Sigmoid colon (tissue), 7 donors: Measurements from ENCODE around the gene ZC3HAV1. TPM values are rescaled to one million over a fixed set of nuclear protein-coding genes. Genes with fewer than 3 reads are reported as not detected.
"Not testable (repeated sequence)": the region's sequence is repeated elsewhere in the genome, so short reads cannot be mapped to it uniquely, and the experiment has no call there.

Experiments used
- DNase-seq: peaks from one replicate; pipeline ENCODE4 v3.0.0-alpha.2; 2019
- H3K27ac ChIP-seq, 4 donors: fragments of 200-600 bp; sonication (generic); one replicate each; pipeline ENCODE4 v1.5.1; 2016 to 2019; ENCODE audit warnings: mild to moderate bottlenecking in 1 of 4
- H3K27me3 ChIP-seq, 3 donors: fragments of 200-600 bp; sonication (generic); one replicate each; pipeline ENCODE4 v1.5.1; 2019; ENCODE audit warnings: mild to moderate bottlenecking in 1 of 3
- H3K36me3 ChIP-seq, 4 donors: fragments of 200-600 bp; sonication (generic); one replicate each; pipeline ENCODE4 v1.5.1; 2016 to 2019
- H3K4me1 ChIP-seq, 4 donors: fragments of 200-600 bp; sonication (generic); one replicate each; pipeline ENCODE4 v1.5.1; 2017 to 2019
- H3K4me3 ChIP-seq, 4 donors: fragments of 200-600 bp; sonication (generic); one replicate each; pipeline ENCODE4 v1.5.1; 2017 to 2019; ENCODE audit warnings: mild to moderate bottlenecking in 2 of 4, moderate library complexity in 1 of 4
- H3K9me3 ChIP-seq, 4 donors: fragments of 200-600 bp in 3 of 4; sonication (generic) in 3 of 4; one replicate each; pipeline versions ENCODE4 v1.5.1 to v1.6.1; 2013 to 2019
- CTCF ChIP-seq, 4 experiments: fragments of 450-650 bp in 3 of 4; fragments of 200-600 bp in 1 of 4; IDR thresholded peaks; one replicate each; pipeline ENCODE4 v1.5.1; 2016 to 2019; ENCODE audit warnings: antibody characterized with exemption in 4 of 4, mild to moderate bottlenecking in 3 of 4, moderate library complexity in 2 of 4
- EP300 ChIP-seq, 4 donors: sonication (generic); formaldehyde crosslinking; IDR thresholded peaks; one replicate each; pipeline ENCODE4 v1.6.1; 2017; ENCODE audit warnings: antibody characterized with exemption in 4 of 4
- POLR2A ChIP-seq, 2 donors: fragments of 450-650 bp; IDR thresholded peaks; one replicate each; pipeline ENCODE4 v1.6.1; 2016; ENCODE audit warnings: antibody characterized with exemption in 2 of 2, mild to moderate bottlenecking in 2 of 2, moderate library complexity in 2 of 2
- POLR2AphosphoS5 ChIP-seq, 4 donors: sonication (generic); formaldehyde crosslinking; IDR thresholded peaks; one replicate each; pipeline ENCODE4 v1.6.1; 2017; ENCODE audit warnings: antibody characterized with exemption in 4 of 4
- WGBS, 2 donors: extraction: QIAGEN DNeasy Blood & Tissue Kit; methylation state at CpG; one replicate each; pipeline ENCODE4 v1.1.7; 2013; 5-methylcytosine and 5-hydroxymethylcytosine counted together
- intact Hi-C: fragments of 100-400 bp; cut with DNase I; formaldehyde crosslinking; loops from one replicate; pipeline ENCODE4 v1.15.1; 2023
- polyA plus RNA-seq, 3 donors: library from polyadenylated mRNA; stranded (reverse); fragments of 200-250 nt; gene quantifications; one replicate each; pipeline ENCODE4 v1.2.3, GENCODE V29; 2013
- total RNA-seq, 4 donors: library from RNA; depleted of rRNA; stranded (reverse); fragments of >200 nt; gene quantifications; one replicate each; pipeline ENCODE4 v1.1.0, GENCODE V29; 2016
- donor health status: healthy with polysubstance abuse.
- donor health status: Bipolar disorder and iron deficiency.
- donor health status: healthy.

The ZC3HAV1 gene
- total and polyA plus RNA-seq, 7 donors: 4.2 to 29.1 (median 23.4) TPM

GRCh38 chr7:139133335-139134139 is 24.0 kb upstream of the ZC3HAV1 start:
- peak; percentile 91 for DNase-seq
- Histone ChIP-seq H3K9me3 (no peaks in the 10 kb centered on the region), H3K27me3 (no peaks in the 10 kb centered on the region), H3K4me3 (peak overlapping the region; percentile 35 to 60 (median 52)), H3K4me1 (peaks cover 0 to 17% (median 10%) of the 10 kb centered on the region in 4 donors), H3K36me3 (no peaks in the 10 kb centered on the region), H3K27ac (peak overlapping the region; percentile 51 to 76 (median 62))
- intact Hi-C loops: loop anchor here (2.0 kb wide), 2 partner anchors 25 to 97 kb away; partner anchors contain the start of genes UBN2 and ZC3HAV1
- TF ChIP-seq POLR2AphosphoS5 (IDR thresholded peaks at IDR 0.05) (peak in 3 of 4 donors; percentile 36 to 62 (median 61)), EP300 (IDR thresholded peaks at IDR 0.05) (no peak), CTCF (IDR thresholded peaks at IDR 0.05) (no peak), POLR2A (IDR thresholded peaks at IDR 0.05) (no peak)
- 2% methylated on average over 36 of the region's 36 CpGs for WGBS, 2 donors

- no peak for DNase-seq
- no peaks in the 10 kb centered on the region for H3K27me3 ChIP-seq
- peak overlapping the region; percentile 51 to 76 (median 62) for H3K27ac ChIP-seq
- no peaks in the 10 kb centered on the region for H3K36me3 ChIP-seq
- TF ChIP-seq EP300 (IDR thresholded peaks at IDR 0.05): no peak
- no peak for TF ChIP-seq POLR2AphosphoS5 (IDR thresholded peaks at IDR 0.05)
- TF ChIP-seq POLR2A (IDR thresholded peaks at IDR 0.05): no peak
- no peak for TF ChIP-seq CTCF (IDR thresholded peaks at IDR 0.05)
- WGBS, 2 donors: 60 to 63% methylated on average over 6 of the region's 6 CpGs
- peaks cover 0 to 17% (median 10%) of the 10 kb centered on the region in 4 donors for H3K4me1 ChIP-seq
- H3K9me3 ChIP-seq: no peaks in the 10 kb centered on the region
- intact Hi-C loops: loop anchor here (2.0 kb wide), 2 partner anchors 24 to 98 kb away; partner anchors contain the start of genes UBN2 and ZC3HAV1
- H3K4me3 ChIP-seq: peak overlapping the region; percentile 35 to 60 (median 52)
Observed at GRCh38 chr7:139132887-139133286, 23.4 kb upstream of the ZC3HAV1 start.

GRCh38 chr7:139131601-139132041 is 22.1 kb upstream of the ZC3HAV1 start:
- no peak for TF ChIP-seq POLR2A (IDR thresholded peaks at IDR 0.05)
- TF ChIP-seq POLR2AphosphoS5 (IDR thresholded peaks at IDR 0.05): no peak
- no peak for TF ChIP-seq EP300 (IDR thresholded peaks at IDR 0.05)
- TF ChIP-seq CTCF (IDR thresholded peaks at IDR 0.05): no peak
- H3K9me3 ChIP-seq: no peaks in the 10 kb centered on the region
- intact Hi-C loops: loop anchor here (2.0 kb wide), 2 partner anchors 23 to 99 kb away; partner anchors contain the start of genes UBN2 and ZC3HAV1
- H3K27ac ChIP-seq: no peak overlapping the region
- no peak overlapping the region for H3K4me3 ChIP-seq
- no peak for DNase-seq
- no peaks in the 10 kb centered on the region for H3K27me3 ChIP-seq
- WGBS, 2 donors: 68 to 93% methylated on average over 2 of the region's 2 CpGs
- H3K36me3 ChIP-seq: no peaks in the 10 kb centered on the region
- peaks cover 0 to 17% (median 10%) of the 10 kb centered on the region in 4 donors for H3K4me1 ChIP-seq

GRCh38 chr7:139129814-139130213 is 20.3 kb upstream of the ZC3HAV1 start:
- H3K36me3 ChIP-seq, H3K27ac ChIP-seq, intact Hi-C loops, H3K27me3 ChIP-seq, DNase-seq, H3K4me3 ChIP-seq, H3K9me3 ChIP-seq: not testable (repeated sequence)
- H3K4me1 ChIP-seq: peaks cover 0 to 17% (median 10%) of the 10 kb centered on the region in 4 donors
- 90 to 91% methylated on average over 2 of the region's 2 CpGs for whole genome bisulfite sequencing, 2 donors

GRCh38 chr7:139127648-139128047 is 18.1 kb upstream of the ZC3HAV1 start:
- H3K4me1 ChIP-seq: no peaks in the 10 kb centered on the region
- intact Hi-C loops: no loop called here
- no peak overlapping the region for H3K27ac ChIP-seq
- no peaks in the 10 kb centered on the region for H3K27me3 ChIP-seq
- H3K4me3 ChIP-seq: no peak overlapping the region
- no peaks in the 10 kb centered on the region for H3K9me3 ChIP-seq
- TF ChIP-seq CTCF (IDR thresholded peaks at IDR 0.05) (no peak), EP300 (IDR thresholded peaks at IDR 0.05) (no peak), POLR2AphosphoS5 (IDR thresholded peaks at IDR 0.05) (no peak), POLR2A (IDR thresholded peaks at IDR 0.05) (no peak)
- 85 to 89% methylated on average over 4 of the region's 4 CpGs for WGBS, 2 donors
- no peak for DNase-seq
- H3K36me3 ChIP-seq: no peaks in the 10 kb centered on the region
